ENCODE data around the gene PLK4. TPM values are rescaled to one million over a fixed set of nuclear protein-coding genes. Genes with fewer than 3 reads are reported as not detected.
"Not testable (repeated sequence)": the region's sequence is repeated elsewhere in the genome, so short reads cannot be mapped to it uniquely, and the experiment has no call there.

Gene PLK4
- polyA plus RNA-seq, 2 of the 4 experiments (the other 2 are of a cell fraction): 18.4 to 34.2 TPM

- Histone ChIP-seq H3K27ac (no peak overlapping the region), H3K4me1 (no peaks in the 10 kb centered on the region), H3K4me3 (no peak overlapping the region), H3K9me3 (no peaks in the 10 kb centered on the region), H3K4me2 (no peak overlapping the region)
- CTCF ChIA-PET: no interaction called here
- WGBS (ENCODE audit: missing lambda C conversion rate): 93% methylated on average over 3 of the region's 3 CpGs
- TF ChIP-seq HOXA7 (CRISPR knock-in tag; IDR thresholded peaks at IDR 0.05) (no peak), JUNB (IDR thresholded peaks at IDR 0.05) (no peak), ELK1 (IDR thresholded peaks at IDR 0.05; ENCODE audit: low read depth, low read length) (no peak), FOSB (CRISPR knock-in tag; IDR thresholded peaks at IDR 0.05) (no peak), RARB (CRISPR knock-in tag; IDR thresholded peaks at IDR 0.05) (no peak), GATA3 (IDR thresholded peaks at IDR 0.05; ENCODE audit: borderline replicate concordance) (no peak), CTCF (IDR thresholded peaks at IDR 0.05) (no peak)
- no peak for DNase-seq (ENCODE audit: low read depth in 1 of 2, low spot score in 1 of 2)
- no peak for ATAC-seq
- POLR2A ChIA-PET: no interaction called here
- no peak for FAIRE-seq
Measured at GRCh38 chr4:127920521-127920920, 39.8 kb downstream of the PLK4 start.

DNA sequence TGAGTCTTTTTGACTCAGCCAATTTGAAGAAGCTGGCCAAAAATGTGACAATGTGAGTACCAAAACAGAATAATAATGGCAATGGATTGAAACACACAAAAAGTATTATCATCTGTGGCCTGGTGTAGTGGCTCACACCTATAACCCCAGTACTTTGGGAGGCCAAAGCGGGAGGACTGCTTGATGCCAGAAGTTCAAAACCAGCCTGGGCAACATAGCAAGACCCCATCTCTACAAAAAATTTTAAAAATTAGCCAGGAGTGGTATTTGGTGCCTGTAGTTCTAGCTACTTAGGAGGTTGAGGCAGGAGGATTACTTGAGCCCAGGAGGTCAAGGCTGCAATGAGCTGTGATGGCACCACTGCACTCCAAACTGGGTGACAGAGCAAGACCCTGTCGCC lies 41.5 kb downstream of the PLK4 start:
- ChIA-PET CTCF (no interaction called here), POLR2A (no interaction called here)
- TF ChIP-seq MAX (IDR thresholded peaks at IDR 0.05): no peak
- TF ChIP-seq ZFP36 (IDR thresholded peaks at IDR 0.05; ENCODE audit: borderline replicate concordance, partially characterized antibody): no peak
- TF ChIP-seq, protein P1, sequence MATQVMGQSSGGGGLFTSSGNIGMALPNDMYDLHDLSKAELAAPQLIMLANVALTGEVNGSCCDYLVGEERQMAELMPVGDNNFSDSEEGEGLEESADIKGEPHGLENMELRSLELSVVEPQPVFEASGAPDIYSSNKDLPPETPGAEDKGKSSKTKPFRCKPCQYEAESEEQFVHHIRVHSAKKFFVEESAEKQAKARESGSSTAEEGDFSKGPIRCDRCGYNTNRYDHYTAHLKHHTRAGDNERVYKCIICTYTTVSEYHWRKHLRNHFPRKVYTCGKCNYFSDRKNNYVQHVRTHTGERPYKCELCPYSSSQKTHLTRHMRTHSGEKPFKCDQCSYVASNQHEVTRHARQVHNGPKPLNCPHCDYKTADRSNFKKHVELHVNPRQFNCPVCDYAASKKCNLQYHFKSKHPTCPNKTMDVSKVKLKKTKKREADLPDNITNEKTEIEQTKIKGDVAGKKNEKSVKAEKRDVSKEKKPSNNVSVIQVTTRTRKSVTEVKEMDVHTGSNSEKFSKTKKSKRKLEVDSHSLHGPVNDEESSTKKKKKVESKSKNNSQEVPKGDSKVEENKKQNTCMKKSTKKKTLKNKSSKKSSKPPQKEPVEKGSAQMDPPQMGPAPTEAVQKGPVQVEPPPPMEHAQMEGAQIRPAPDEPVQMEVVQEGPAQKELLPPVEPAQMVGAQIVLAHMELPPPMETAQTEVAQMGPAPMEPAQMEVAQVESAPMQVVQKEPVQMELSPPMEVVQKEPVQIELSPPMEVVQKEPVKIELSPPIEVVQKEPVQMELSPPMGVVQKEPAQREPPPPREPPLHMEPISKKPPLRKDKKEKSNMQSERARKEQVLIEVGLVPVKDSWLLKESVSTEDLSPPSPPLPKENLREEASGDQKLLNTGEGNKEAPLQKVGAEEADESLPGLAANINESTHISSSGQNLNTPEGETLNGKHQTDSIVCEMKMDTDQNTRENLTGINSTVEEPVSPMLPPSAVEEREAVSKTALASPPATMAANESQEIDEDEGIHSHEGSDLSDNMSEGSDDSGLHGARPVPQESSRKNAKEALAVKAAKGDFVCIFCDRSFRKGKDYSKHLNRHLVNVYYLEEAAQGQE (IDR thresholded peaks at IDR 0.05): no peak
- no peak for TF ChIP-seq USF2 (IDR thresholded peaks at IDR 0.05)
- TF ChIP-seq PHF8 (IDR thresholded peaks at IDR 0.05; ENCODE audit: borderline replicate concordance, low read depth): no peak
- no peak for TF ChIP-seq HDAC2 (IDR thresholded peaks at IDR 0.05)
- no peak for TF ChIP-seq GATA3 (IDR thresholded peaks at IDR 0.05; ENCODE audit: borderline replicate concordance)
- no peak for TF ChIP-seq TP53 (CRISPR knock-in tag; IDR thresholded peaks at IDR 0.05)
- no peak for TF ChIP-seq HMGXB4 (CRISPR knock-in tag; IDR thresholded peaks at IDR 0.05; ENCODE audit: borderline replicate concordance)
- TF ChIP-seq KDM1A (IDR thresholded peaks at IDR 0.05; ENCODE audit: low read depth): no peak
- no peak for TF ChIP-seq FOXS1 (CRISPR knock-in tag; IDR thresholded peaks at IDR 0.05)
- no peak for TF ChIP-seq FOSL2 (IDR thresholded peaks at IDR 0.05)
- TF ChIP-seq FOSL2 (CRISPR knock-in tag; IDR thresholded peaks at IDR 0.05): no peak
- TF ChIP-seq BHLHE40 (IDR thresholded peaks at IDR 0.05; ENCODE audit: low read depth, low read length): no peak
- no peak for TF ChIP-seq NPAS2 (CRISPR knock-in tag; IDR thresholded peaks at IDR 0.05; ENCODE audit: borderline replicate concordance)
- no peak for TF ChIP-seq CEBPB (IDR thresholded peaks at IDR 0.05)
- WGBS (ENCODE audit: missing lambda C conversion rate): 94% methylated on average over 2 of the region's 2 CpGs
- ATAC-seq (no peak), FAIRE-seq (no peak), DNase-seq (ENCODE audit: low read depth in 1 of 2, low spot score in 1 of 2) (no peak)
- no peaks in the 10 kb centered on the region for H3K4me1 ChIP-seq
- no peaks in the 10 kb centered on the region for H3K9me3 ChIP-seq
- no peak overlapping the region for H3K27ac ChIP-seq
- H3K4me2 ChIP-seq: no peak overlapping the region
- H3K4me3 ChIP-seq: no peak overlapping the region

GRCh38 chr4:127925720-127926119 lies 45.0 kb downstream of the PLK4 start:
- H3K9me3 ChIP-seq; DNase-seq (ENCODE audit: low read depth in 1 of 2, low spot score in 1 of 2); H3K4me3 ChIP-seq; POLR2A ChIA-PET; H3K27ac ChIP-seq; H3K4me2 ChIP-seq; FAIRE-seq; H3K4me1 ChIP-seq; ATAC-seq: not testable (repeated sequence)
- 91% methylated on average over 2 of the region's 2 CpGs for WGBS (ENCODE audit: missing lambda C conversion rate)
- CTCF ChIA-PET: interaction anchor here (0.6 kb wide), 1 partner anchor 85 kb away, joined by 4 read pairs; no protein-coding TSS in a partner anchor

Measured in A549 (cell line).